HG03097 (cell line): ENCODE results near the gene CRIP1.

ENCODE experiments used
- ATAC-seq: cut with Tn5 transposase; IDR thresholded peaks from one replicate; pipeline ENCODE4 v1.9.1; 2021; ENCODE audit not compliant: unreplicated experiment, low FRiP score

Gene CRIP1

DNA sequence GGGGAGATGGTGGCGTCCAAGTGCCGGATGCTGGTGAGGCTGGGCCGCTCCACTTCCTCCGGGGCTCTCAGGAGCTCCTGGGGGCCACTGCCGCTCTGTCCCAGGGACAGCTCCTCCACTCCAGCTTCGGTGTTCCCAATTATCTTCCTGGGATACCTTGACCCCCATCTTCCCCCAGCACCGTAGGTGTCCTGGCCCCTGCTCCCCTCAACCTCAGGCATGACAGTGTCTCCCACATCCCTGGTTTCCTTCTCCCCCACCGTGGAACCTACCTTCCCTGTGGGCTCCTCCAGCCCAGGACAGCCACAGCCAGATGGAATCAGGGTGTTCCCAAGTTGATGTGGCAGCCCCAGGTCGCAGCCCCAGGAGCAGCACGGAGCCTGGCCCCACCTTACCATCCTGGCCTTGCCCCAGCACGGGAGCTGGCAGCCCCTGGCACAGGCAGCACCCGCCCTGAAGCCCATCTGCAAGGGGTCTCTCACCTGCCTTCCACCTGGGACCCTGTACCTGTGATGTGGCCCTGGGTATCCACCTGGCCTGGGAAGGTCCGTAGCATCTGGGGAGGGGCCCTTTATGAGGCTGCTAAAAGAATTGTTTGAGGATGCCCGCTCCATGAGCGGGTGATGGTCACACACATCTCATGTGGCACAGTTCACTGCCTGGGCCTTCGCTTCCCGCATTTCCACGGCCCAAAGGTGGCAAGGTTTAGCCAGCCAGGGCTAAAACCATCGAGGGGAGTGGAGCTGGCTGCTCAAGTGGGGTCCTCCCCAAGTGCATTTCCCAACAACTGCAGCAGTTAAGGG, 43.8 kb downstream of the CRIP1 start:
- no peak for ATAC-seq

DNA sequence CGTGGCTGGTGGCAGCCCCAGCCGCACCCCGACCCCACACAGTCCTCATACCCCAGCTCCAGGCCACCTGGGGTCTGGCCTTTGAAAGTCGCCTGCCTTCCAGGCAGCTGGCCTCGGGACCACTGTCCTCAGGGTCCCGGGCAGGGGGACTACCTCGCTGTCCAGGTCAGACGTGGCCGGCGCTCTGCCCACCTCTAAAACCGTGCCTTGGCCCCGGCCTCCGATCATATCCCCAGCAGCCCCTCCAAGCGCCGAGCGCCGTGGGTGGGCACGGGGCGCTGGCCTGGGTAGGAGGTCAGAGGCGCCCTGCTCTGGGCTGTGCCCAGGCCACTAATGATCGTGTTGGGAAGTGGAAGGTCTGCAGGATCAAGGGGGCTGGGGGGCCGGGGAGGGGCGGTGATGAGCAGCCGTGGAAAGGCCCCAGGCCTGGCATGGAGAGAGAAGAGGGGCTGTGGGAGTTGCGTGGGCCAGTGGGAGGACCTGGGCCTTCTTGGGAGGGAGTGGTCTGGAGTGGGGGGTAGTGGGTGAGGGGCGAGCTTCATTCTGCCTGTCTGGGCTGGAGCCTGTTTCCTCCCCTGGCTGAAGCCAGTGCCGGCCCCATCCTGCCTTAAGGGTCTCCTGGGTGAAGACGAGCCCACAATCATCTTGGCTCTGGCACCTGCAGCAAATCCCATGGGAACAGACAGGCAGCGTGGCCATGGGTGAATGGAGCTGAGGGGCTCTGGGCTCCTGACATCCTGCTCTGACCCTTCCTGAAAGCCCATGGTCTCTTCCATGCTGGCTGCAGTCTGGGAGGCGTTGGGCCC, 44.6 kb downstream of the CRIP1 start:
- no peak for ATAC-seq

DNA sequence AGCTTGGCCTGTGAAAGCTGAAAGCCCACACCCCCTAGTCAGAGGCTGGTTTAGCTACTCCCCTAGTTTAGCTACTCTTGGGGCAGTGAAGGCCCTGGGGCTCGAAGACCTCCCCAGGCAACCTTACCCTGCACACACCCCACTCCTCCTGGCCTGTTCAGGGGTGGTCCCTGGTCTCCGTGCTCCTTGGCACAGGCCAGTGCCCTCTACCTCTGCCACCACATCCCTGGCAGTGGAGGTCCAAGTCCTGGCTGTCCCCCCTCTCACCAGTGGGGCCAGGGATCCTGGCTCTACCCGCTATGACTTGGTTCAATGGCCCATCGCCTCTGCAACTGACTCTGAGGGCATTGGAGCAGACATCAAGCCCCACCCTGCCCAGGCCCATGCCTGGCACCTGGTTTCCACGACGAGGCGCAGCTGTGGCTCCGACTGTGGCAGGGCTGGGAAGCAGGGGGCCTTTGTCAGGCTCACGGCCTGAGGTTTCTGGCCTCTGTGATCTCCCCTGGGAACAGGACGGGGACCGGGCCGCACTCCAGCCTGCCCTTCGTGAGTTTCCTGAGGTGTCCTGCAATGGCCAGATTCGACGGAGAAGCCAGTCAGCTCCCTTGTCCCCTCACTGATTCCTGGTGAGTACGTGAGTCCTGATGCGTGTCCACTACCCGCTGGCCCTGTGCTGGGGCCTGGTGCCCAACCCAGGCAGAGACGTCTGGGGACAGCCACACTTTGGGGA, 45.4 kb downstream of the CRIP1 start:
- ATAC-seq = no peak

DNA sequence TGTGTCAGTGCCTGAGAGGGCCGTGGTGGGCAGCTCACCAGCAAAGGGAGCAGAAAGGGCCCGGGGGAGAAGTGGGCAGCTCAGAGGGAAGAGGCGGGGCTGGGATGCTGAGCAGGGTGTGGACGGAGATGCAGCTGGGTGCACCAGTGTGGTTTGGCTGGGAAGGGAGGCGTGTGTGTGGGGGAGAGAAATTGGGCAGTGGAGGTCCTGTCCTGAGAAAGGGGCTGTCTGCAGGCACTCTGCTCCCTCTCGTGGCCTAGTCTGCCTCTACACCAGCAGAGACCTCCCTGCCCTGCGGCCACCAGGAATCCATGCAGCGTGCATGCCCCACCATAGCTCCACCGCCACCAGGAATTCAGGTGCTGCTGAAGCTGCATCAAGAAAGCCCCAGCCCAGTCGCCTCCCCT, 46.1 kb downstream of the CRIP1 start:
- no peak for ATAC-seq

DNA sequence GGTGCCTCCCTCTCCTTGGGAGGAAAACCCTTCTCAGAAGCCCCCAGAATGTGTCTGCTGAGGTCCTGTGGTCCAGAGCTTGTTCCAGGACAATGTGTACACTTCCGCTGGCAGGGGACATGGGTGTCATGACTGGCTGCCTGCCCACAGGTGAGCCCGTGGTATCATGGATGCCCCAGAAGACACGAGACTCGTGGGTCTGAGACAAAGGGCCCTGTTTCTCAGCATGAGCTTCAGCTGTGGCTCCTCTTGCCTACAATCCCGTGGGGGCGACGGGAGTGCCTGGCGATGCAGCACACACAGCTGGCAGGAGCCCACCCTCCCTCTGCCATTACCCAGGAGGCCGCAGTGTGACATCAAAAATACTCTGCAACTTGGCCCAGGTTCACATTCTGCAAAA, 46.7 kb downstream of the CRIP1 start:
- ATAC-seq = no peak

DNA sequence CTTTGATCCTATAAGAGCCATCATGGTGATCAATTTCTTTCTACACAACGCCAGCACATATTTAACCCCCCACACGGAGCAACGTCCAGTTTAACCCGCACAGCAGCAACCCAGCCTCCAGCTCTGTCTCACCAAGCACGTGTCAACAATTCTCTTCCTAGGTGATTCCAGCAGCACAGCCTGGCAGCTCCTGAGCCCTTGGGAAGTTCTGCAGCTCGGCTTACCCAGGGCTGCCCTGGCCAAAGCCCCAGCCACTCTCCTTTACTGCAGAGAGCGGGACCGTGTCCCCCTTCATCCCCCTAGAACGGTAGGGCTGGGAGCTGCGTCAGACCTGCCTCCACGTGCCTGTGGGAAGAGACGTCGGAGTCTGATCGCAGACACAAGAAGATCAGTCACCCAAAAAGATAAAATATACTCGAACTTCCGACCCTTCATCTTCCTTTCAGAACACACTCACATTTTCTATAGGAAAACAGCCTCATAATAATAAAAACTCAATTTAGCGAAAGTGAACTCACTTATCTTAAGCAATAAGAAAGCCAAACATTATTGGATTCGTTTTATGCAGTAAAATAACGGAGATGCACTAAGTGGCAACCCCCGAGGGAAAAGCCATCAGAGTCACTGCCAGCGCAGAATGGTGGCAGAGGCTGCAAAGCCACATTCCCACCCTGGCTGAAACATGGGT, 47.3 kb downstream of the CRIP1 start:
- ATAC-seq = no peak

DNA sequence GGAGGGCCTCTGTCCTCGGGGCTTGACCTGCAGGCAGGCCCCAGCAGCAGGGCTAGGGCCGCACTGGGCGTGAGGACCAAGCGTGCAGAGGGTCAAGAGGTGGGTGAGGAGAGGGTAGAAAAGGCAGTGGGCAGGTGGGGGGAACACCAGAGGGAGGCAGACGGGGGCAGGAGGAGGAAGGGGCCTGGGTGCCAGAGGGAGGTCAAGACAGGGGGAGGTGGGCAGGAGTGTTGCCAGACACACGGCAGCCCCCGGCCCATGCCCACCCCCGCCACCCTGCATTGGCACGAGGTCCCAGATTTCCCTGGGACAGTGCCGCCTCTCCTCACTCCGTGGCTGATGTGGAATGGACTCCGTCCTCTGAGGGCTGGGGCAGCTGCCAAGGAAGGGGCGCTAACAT, 47.9 kb downstream of the CRIP1 start:
- no peak for ATAC-seq

DNA sequence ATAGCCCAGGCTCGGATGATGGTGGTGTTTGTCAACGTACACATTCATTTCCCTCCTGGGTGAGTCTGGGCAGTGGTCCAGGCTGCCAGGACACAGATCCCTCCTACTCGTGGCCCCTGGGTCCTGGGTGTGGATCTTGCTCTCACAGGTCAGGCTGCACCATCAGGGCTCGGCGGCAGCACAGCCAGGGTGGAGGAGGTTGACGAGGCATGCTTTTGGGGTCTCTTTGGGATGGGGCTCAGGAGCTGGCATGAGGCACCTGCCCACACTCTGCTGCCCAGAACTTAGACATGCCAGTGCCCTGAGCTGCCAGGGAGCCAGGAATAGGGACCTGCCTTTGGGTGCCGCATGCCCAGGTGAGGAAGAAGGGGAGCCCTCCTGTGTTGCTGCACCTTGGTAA, 49.4 kb downstream of the CRIP1 start:
- no peak for ATAC-seq

DNA sequence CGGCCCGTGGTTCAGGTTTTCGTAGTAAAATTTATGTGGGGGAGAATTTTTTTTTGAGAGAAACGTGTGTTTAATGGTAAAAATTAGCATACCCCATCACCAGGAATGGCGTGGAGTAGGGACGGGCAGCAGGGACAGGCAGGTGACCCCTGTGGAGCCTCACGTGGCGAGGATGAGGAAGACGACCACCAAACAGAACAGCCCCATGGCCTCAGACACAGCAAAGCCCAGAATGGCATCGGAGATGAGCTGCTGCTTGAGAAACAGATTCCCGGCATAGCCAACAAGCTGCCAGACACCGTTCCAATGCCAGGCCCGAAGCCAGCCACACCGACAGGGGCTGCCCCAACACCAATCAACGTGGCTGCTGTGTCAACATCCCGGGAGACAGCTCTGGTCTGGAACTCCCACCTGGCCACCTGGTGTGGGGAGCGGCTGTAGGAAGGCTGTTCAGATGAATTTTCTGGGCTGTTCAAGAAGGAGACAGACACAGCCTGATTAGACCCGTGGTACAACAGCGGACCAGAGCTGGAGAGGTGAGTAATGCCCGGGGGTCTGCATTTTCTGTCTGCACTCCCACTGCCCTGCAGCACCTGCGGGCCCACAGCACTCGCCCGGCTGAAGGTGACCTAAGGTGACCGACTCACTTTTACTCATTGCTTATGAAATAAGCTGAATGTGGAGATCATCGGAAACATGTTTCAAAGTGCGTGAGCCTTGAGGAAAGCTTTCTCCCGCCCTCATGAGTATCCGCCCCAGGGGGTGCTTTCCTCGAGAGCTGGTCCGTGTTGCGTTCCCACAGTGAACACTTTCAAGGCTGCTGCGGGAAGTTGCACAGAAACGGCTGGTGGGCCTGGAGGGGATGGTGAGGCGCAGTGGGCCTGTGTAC, 50.2 kb downstream of the CRIP1 start:
- ATAC-seq = no peak

DNA sequence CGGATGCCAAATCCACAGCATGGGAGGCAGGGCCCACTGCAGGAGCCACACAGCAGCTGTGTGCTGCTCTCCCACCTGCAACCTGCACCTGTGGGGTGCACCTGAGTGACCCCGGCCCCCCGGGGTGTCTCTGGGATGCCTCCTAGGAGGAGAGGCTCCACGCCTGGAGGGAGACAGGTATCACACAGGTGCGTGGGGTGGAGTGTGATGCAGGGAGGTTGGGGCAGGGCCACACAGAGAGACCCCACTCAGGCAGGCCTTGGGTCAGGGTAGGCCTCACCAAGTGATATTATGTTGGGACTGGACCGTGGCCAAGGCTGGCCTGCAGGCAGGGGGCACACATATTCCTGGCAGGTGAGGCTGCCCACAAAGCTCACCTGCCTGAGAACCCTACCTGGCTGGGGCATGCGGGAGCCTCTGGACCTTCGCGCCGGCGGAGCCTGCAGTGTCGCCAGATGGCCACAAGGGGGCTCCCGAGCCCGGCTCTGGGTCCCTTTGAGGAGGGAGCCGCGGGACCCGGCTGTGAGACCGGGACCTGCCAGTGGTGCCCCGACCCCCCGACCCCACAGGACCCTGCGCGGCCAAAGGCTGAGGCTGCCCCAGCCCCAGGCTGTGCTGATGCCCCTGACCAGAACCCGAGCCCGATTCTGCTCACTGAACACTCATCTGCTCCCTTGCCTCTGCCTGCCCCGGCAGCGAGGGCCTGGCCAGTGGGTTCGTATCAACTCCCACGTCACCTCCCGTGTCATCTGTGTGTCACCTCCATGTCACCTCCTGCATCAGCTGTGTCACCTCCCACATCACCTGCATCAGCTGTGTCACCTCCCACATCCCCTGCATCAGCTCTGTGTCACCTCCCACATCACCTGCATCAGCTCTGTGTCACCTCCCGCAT, 51.1 kb downstream of the CRIP1 start:
- no peak for ATAC-seq
